HG03175 (cell line): ENCODE data around the gene SLC44A1.
"Not testable (repeated sequence)": the region's sequence is repeated elsewhere in the genome, so short reads cannot be mapped to it uniquely, and the experiment has no call there.

Source experiments
- ATAC-seq: cut with Tn5 transposase; IDR thresholded peaks from one replicate; pipeline ENCODE4 v1.9.1; 2021; ENCODE audit warnings: mild to moderate bottlenecking, moderate library complexity; ENCODE audit not compliant: unreplicated experiment

Gene SLC44A1

DNA sequence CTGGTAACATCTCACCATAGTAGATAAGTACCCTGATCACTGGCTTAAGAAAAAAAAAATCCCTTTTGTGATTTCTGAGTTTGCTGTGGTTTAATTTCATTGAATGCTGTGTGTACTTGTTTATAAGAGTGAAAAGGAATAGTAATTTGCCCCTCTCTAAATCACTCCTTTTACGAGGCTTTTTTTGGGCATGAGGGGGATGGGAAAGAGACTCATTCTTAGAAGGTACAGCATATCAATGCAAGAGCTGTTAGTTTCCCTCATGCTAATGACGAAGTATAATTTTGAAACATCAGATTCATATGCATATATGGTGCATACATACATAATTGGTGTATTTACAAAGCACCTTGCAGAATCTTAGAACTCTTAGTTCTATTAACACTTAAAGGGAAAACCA is 2.4 kb upstream of the SLC44A1 start:
- no peak for ATAC-seq

DNA sequence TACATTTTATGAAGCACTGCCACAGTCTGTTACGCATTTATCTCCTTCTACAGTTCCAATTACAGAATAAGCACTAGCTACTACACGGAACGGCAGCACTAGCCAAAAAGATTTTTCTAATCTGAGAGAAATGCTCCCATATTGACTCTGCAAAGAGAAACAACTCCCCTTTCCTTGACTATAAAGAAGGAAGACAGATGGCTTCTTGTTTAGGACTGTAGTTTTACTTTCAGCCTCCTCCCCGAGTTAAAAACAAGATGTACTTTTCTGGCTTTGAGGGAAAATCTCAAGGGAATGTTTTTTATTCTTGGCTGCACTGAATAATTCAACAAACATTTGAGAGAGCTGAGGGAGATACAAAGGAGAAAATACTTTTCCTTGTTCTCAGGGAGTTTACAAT is 1.9 kb upstream of the SLC44A1 start:
- no peak for ATAC-seq

DNA sequence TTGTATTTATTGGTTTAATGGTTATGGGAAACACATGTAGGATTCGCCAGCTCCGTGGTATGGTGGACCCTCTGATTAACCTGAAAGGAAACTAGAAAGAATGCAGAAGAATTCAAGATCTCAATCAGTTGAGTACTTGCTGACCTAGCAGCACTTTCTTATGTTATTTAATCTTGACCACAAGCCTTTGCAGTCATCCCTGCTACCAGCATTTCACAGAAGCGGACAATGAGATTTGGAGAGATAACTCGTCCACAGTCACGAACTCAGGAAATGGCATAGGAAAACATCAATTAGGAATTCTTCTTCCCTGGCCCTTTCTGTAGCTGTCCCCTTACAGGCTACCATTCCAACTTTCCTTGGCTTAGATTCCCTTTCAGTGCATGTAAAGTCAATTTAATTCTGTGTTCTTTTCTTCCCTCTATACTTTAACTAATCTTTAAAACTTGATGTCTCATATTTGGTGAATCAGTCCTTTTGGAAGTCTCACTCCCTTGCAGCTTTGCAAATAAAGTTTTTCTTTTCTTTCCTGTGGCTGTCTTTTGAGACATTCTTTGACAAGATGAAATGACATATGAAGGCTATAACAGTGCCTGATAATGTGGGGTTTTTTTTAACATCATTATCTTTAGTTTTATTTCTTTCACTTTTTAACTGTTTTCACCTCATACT is 1.3 kb upstream of the SLC44A1 start:
- ATAC-seq = no peak

DNA sequence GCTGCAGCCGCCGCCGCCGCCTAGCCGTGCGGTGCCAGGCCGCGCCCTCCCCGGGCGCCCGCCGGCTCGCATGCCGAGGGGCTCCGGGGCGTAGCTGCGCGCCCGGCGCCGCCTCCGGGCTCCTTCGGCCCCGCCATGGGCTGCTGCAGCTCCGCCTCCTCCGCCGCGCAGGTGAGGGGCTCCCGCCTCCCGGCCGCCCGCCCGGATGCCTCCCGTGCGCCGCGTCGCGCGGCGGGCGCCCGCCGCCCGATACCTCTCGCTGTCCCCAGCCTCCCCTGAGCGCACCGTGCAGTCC is 230 bp downstream of the SLC44A1 start:
- peak; percentile 57 for ATAC-seq

DNA sequence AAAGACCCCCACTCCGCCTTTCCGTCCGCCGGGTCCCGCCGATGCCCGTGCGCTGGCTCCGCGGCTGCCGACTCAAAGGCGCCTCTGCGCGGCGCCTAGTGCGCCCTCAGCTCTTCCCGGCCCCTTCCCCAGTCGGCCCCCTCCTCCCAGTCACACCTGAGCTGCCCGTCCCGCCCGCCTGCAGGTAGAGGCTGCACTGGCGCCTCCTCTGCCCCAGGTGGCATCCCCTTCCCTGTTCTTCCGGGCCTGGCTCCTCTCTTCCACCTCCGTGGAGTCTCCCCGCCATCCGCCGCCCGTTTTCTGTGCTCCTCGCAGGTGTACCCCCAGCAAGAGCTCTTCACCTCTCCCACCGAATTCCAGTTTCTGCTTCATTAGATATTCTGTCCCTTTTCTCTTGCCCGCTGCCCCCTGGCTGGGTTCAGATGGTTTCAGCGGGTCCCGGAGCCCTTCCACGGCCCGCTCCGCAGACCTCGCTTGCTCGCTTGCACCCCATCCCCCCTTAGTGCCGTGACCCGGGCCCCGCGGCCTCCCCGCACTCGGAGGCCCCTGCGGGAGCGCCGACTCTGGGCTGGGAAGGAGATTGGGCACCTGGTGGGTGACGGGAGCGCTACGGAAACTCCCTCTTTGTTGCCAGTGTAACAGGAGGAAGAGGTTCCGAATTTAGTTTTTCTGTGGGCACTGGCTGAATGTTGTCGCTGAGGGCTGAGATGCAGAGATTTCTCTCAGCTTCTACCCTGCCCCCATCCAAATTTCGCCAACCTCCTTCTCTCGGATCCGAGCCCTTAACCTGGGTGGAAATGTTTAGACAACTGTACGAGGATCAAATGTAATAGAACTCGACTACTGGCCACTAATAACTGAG is 809 bp downstream of the SLC44A1 start:
- peak; percentile 23 for ATAC-seq

DNA sequence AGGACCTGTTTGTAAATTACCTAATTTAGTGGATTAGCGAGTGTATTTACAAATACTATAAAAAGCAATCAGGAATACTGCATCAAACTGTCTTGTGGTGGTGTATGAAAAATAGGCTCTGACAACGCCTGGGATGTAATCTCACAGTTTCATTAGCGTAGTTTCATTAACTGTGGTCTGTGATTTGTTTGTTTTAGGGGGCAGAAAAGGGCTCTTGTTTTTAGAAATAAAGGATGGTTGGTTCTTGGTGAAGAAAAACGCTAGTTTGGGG is 1.4 kb downstream of the SLC44A1 start:
- ATAC-seq = no peak

DNA sequence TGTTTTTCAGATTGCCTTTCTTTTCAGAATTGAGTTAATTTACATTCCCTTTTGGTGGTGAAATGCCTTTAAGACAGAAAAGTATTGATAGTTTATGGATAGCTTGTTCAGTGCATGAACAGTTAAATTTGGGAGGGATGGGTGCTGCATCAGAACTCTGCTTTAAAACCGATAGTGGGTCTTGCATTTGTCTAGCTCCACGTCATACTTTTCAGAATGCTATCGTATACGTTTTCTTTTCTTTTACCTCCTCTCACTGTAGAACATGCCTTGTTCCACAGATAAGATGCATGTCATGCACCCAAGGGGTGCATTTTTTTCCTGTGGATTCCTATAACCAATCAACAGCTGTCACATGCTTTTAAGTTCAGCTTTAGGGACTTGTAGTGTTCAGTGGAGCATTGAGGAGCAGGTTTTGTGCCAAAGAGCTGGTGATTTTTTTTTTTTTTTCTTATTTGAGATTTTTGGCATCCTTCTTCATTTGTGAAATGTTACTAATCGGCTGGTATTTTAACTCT is 2.3 kb downstream of the SLC44A1 start:
- ATAC-seq = no peak

DNA sequence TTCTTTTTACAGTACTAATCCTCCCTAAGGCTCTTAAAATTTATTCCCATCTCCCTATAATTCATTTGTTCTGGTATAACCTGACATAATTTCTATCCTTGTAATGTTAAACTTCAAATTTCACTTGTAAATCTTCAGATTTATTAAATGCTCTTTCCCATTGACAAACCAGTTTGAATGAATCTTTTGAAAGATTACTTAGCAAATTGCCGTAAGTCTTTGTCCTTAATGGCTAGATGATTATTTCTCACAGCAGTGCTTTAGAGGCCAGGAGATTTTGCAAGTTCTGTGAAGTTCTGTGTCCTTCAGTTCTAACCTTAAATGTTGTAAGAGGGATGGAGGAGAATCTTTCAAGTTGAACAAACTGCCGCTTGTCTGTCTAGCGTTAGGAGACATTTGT is 4.2 kb downstream of the SLC44A1 start:
- ATAC-seq = no peak

DNA sequence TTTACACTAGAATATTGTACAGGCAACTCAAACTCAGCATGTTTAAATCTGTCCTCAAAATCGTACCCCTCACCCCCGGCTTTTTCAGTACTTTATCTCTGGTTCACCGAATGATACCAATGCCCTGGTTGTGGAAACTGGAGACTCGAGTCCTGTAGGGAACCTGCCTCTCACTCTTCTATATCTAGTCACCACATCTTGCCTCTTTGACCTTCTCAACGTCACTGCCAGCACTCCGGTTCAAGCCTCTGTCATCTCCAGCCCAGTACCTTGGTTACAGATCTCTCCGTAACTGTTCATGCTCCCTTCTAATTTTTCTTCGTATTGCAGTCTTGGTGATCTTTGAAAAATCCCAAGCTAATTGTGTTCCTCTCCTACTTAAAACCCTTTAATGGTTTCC is 6.7 kb downstream of the SLC44A1 start:
- ATAC-seq = no peak

DNA sequence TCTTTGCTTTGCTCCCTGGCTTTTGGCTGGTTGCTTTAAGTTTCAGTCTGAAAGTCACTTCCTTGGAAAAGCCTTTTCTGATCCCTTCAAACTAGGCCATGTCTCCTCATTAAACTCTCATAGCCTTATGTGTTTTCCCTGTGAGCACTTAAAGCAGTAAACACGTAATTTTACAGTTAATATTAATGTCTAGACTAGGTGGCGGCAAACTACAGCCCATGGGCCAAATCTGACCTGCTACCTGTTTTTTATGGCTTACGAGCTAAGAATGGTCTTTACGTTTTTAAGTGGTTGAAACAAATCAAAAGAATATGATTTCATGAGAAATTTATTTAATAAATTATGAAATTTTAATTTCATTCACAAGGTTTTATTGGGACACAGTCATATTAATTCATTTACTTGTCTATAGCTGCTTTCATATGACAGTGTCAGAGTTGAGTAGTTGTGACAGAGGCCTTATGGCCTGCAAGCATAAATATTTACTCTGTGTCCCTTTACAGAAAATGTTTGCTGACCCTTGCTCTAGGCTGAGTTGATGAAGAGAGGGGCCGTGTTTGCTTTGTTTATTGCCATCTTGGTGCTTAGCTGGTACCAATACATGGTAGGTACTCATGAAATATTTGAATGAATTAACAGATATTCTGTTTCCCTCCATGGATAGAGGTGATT is 7.4 kb downstream of the SLC44A1 start:
- ATAC-seq = no peak

DNA sequence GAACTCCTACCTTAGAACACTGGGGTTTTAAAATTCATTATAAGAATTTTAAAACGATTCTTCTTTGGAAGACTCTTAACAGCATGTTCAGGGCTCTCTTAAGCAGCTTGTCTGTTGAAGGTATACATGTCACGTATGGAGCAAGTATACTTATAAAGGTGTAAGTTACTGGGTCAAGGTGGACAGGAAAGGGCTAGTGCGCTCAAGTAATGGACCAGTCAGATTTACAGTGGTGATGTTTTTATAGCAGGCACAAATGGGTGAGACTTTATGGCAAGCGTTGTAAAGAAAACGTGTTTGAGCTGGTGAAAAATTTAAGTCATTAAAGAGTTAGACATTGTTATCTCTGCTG is 7.9 kb downstream of the SLC44A1 start:
- ATAC-seq = no peak

DNA sequence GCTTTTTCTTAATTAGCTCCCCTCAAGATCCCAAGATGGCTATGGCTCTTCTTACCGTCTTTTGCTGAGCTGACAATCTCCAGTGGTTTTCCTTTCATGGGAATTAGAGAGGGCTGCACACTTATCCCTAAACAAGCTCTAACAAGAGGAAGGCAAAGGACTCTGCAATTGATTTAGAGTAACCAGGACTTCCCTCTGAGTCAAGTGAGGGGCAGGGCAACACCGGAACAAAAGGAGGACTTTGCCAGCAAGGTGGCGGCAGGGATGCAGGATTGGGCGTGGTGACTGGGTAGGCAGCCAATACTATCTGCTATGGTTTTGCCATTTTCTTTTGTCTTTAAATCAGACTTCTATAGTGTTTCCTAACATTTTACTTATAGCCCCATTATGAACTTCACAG is 9.8 kb downstream of the SLC44A1 start:
- ATAC-seq = no peak

DNA sequence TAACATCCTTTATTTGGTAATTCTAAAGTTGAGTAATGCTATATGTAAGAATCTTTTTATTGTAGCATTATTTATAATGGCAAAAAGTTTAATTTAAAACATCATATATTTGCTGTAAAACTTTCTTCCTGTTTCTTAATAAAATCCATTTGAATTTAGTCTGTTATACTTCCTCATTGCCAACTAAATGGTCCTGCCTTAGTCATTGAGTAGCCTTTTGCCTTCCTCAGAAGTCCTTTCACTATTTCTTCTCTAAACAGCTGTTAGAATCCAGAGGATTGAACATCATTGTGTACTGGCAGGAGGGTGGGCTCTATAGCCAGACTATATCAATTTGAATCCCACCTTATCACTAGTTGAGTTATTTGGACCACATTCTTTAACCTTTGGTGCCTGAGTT is 11.0 kb downstream of the SLC44A1 start:
- no peak for ATAC-seq

DNA sequence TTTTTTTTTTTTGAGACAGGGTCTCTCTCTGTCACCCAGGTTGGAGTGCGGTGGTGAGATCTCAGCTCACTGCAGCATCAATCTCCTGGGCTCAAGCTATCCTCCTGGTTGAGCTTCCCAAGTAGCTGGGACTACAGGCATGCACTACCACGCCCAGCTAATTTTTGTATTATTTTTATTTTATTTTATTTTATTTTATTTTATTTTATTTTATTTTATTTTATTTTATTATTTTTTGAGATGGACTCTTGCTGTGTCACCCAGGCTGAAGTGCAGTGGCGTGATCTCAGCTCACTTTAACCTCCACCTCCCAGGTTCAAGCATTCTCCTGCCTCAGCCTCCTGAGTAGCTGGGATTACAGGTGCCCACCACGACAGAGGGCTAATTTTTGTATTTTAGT is 12.1 kb downstream of the SLC44A1 start:
- not testable (repeated sequence) for ATAC-seq

DNA sequence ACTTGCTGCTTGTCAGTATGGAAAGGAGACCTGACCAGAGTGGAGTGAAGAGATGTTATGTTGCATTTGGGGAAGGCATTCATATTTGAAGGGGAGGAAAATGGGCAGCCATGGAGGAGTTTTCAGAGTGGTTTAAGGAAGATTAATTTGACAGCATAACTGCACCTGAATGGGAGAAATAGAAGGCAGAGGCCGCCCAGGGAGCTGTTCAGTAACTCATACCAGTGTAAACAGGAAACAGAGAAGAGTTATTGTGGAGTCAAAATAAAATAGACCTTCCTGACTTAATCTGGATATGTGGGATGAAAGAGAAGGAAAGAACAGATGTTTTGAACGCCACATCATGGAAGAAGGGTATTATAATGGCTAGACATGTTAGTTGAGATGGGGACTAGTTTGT is 13.4 kb downstream of the SLC44A1 start:
- no peak for ATAC-seq

DNA sequence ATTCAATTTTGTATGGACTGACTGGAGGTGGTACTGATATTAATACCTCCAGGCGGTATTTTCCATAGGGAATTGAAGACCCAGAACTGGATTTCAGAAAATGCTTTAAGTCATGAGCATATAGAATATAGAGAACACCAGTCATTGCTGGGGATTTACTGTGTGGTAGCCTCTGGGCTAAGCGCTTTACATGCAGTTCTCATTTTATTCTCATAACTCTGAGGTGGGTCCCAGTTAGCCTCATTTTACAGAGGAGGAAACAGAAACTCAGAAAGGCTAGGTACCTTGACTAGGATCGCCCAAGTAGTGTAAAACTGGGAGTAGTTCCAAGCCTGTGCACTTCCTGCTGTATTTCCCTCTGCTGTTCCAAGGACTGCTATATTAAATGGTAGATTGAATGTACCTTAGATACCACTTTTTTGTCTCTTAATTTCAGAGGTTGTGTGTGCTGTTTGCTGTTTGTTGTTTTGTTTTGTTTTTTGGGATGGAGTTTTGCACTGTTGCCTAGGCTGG is 13.8 kb downstream of the SLC44A1 start:
- ATAC-seq = no peak

DNA sequence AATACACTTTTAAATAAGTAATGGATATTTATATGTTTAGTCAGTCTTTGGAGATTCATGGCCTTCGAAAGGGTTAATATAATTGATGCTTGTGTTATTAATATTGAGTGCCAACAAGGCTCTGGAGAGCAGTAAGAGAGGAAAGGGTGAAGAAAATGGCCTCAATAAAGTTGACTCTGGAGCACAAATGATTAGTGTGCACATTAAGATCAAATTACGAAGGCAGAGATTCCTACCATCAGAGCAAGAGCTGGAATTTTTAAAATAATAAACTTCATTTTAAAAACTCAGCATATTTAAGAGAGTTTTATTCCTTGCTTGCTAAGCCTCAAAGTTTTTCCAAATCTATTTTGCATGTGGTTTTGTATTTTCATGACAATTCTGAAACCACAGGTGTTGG is 14.8 kb downstream of the SLC44A1 start:
- ATAC-seq = no peak

DNA sequence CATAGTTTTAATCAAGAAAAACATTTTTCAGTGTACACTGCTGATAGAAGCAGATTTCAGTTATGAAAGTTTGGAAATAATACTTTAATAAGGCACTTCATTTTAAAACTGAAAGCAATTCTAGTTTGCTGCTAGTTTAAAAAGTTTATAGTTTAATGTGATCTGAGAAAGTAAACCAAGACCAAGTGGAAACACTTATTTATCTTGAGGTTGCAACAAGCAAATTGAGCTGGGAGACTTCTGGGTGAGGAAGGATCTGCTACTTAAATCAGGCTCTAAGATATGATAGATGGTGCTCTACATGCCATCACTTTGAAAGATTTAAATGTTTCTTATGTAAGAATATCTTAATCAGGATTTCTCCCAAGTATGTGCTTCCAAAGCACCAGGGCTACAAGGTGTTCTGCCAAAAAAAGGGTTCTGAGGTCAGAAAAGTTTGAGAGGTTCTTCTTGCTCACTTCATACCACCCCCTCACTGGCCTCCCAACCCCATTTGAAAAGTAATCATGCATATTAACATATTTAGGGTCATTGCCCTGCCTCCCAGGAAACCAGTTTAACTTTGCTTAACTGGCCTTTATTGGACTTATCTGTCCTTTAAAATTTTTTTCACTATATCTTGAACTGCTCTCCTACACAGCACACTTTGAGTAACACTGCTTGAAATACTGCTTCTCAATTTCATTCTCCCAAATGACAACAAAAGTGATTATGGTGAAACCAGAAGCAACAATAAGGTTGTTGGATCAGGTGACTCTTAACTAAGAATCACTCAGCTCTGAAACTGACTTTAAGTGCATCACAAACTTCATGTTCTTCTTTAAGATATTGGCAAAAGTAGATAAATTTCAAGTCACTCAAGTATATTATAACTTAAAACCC is 15.5 kb downstream of the SLC44A1 start:
- no peak for ATAC-seq

DNA sequence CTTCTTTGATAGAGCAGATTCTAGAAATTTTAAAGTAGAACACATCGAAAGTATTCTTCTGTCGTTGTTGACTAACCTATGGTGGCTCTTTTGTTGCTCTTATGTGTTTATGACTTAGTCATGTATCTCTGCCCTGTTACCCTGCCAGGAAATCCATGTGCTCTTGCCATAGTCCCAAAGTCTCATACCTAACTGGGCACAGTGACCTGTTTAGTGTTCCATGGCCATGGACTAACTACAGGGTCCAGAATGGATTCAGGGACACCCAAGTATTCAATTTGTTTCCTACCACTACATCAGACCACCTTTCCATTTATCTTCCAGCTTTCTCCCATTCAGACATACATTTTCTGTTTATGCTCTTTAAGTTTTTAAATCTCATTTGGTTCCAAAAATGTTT is 18.0 kb downstream of the SLC44A1 start:
- no peak for ATAC-seq

DNA sequence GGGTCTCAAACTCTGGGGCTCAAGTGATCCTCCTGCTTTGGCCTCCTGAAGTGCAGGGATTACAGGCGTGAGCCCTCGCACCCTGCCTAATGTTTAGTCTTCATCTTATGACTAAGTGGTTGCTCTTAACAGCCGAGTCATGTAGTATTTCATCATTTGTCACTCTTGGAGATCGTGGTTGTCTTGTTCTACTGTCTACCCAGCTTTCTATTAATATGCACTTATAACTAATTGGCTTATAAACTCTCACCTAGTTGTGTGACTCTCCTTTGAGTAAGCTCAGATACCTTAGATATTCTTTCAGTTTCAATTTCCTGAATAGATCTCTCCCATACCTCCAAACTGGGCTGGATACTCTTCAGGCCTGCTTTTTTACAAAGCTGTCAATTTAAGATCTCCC is 19.9 kb downstream of the SLC44A1 start:
- ATAC-seq = peak; percentile 60

DNA sequence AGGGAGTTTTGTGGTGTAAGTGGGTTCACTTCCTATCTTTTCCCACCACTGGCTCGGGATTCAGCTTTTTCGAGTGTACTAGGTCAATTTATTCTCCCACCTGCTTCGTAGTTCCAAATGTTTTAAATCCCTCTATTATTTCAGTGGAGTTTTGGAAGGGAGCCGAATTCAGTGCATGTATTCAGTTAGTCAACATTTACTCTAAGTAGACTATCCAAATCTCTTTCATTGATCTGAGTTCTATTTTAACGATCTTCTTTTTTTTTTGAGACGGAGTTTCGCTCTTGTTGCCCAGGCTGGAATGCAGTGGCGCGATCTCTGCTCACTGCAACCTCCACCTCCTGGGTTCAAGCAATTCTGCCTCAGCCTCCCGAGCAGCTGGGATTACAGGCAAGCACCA is 23.8 kb downstream of the SLC44A1 start:
- ATAC-seq = not testable (repeated sequence)
